Colonic mucosa (tissue), 4 donors: Measurements from ENCODE around the gene ASTN1. TPM values are rescaled to one million over a fixed set of nuclear protein-coding genes. Genes with fewer than 3 reads are reported as not detected.

Experiments used
- DNase-seq: peaks from one replicate; pipeline ENCODE4 v3.0.0-alpha.2; 2020
- H3K27ac ChIP-seq: fragments of 200-600 bp; one replicate; pipeline ENCODE4 v1.8.0; 2021
- H3K27me3 ChIP-seq: fragments of 200-600 bp; one replicate; pipeline ENCODE4 v1.8.0; 2021
- H3K36me3 ChIP-seq: fragments of 200-600 bp; one replicate; pipeline ENCODE4 v1.8.0; 2021
- H3K4me1 ChIP-seq: fragments of 200-600 bp; one replicate; pipeline ENCODE4 v1.8.0; 2021; ENCODE audit warnings: mild to moderate bottlenecking
- H3K4me3 ChIP-seq: fragments of 200-600 bp; one replicate; pipeline ENCODE4 v1.8.0; 2021
- H3K9ac ChIP-seq, 2 donors: one replicate each; pipeline ENCODE4 v1.7.0; 2013; ENCODE audit warnings: control low read depth in 2 of 2, low read depth in 2 of 2, low read length in 2 of 2
- H3K9me3 ChIP-seq: fragments of 200-600 bp; one replicate; pipeline ENCODE4 v1.8.0; 2021
- intact Hi-C: fragments of 100-400 bp; cut with DNase I; formaldehyde crosslinking; loops from one replicate; pipeline ENCODE4 v1.14.1; 2022
- total RNA-seq, 2 donors: library from RNA; stranded (reverse); fragmentation: NEBNext Ultra II Directional in 1 of 2; extraction: Animal tissue kit (Norgen Biotek cat#: 25700) in 1 of 2; gene quantifications; one replicate each; pipeline ENCODE4 v1.2.1, GENCODE V29; 2021
- TF ChIP-seq, protein P1 (sequence below): fragments of 200-600 bp; IDR thresholded peaks from one replicate; pipeline ENCODE4 v1.8.0; 2022; ENCODE audit warnings: antibody characterized with exemption, mild to moderate bottlenecking
- donor health status: healthy.
- donor health status: DM: no; HTN: no; CAD: no.
- donor health status: DM: no; HTN: no; CAD: no.

Gene ASTN1
- total RNA-seq, 2 donors from 2014 or later: 0.15 to 0.42 TPM

DNA sequence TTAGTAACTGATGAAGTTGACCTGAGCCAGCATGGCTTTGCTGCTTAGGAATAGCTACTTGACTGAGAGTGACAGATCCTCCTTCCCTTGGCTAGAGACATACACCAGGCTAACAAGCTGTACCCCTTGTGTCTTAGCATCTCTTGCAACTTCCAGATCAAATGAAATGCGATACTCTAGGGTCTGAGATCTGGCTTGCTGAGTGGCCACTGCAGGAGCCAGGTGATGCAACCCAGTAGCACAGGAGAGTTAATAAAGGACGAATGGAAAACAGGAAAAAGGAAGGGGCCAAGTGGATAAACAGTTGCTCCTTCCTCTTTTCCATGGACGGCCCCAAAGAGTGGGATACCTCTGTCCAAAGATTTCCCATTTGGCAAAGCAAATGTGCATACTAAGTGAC lies 38.2 kb downstream of the ASTN1 start:
- Histone ChIP-seq H3K4me3 (no peak overlapping the region), H3K27ac (no peak overlapping the region), H3K9ac (no peak overlapping the region), H3K9me3 (no peaks in the 10 kb centered on the region), H3K36me3 (no peaks in the 10 kb centered on the region), H3K27me3 (no peaks in the 10 kb centered on the region), H3K4me1 (no peaks in the 10 kb centered on the region)
- no peak for DNase-seq
- TF ChIP-seq, protein P1, sequence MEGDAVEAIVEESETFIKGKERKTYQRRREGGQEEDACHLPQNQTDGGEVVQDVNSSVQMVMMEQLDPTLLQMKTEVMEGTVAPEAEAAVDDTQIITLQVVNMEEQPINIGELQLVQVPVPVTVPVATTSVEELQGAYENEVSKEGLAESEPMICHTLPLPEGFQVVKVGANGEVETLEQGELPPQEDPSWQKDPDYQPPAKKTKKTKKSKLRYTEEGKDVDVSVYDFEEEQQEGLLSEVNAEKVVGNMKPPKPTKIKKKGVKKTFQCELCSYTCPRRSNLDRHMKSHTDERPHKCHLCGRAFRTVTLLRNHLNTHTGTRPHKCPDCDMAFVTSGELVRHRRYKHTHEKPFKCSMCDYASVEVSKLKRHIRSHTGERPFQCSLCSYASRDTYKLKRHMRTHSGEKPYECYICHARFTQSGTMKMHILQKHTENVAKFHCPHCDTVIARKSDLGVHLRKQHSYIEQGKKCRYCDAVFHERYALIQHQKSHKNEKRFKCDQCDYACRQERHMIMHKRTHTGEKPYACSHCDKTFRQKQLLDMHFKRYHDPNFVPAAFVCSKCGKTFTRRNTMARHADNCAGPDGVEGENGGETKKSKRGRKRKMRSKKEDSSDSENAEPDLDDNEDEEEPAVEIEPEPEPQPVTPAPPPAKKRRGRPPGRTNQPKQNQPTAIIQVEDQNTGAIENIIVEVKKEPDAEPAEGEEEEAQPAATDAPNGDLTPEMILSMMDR: no peak
- intact Hi-C loops: no loop called here

DNA sequence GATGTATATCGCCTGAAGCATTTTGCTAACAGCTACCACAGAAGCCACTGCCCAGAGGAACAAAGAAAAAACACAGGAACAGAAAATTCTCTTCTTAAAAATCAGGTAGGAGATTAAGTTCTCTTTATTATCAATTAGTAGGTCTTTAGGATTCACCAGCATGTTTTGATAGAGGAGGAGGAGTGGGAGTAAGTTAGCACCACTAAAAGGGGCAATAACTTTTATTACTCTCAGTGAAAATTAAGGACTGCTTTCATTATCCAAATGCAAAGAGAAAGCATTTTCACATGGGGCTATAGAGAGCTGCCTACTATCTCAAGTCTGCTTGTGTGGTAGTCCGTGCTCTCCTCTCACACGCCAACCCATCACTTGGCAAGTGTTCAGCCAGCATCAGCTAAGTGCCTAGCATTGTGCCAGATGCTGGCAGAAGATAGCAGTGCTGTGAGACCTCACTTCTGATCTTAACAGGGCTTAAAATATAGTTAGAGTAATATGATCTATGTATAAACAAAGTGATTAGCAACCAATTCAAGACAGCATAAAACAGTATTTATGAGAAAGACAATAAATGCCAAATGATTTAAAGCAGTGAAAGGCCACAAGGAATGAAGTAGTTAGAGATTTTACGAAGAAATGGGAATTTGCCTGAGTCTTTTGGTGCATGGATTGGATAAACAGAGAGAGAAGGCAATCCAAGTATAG lies 39.8 kb downstream of the ASTN1 start:
- no peak for DNase-seq
- Histone ChIP-seq H3K36me3 (no peaks in the 10 kb centered on the region), H3K4me1 (no peaks in the 10 kb centered on the region), H3K9me3 (no peaks in the 10 kb centered on the region), H3K9ac (no peak overlapping the region), H3K27ac (no peak overlapping the region), H3K4me3 (no peak overlapping the region), H3K27me3 (no peaks in the 10 kb centered on the region)
- TF ChIP-seq, protein P1: no peak
- intact Hi-C loops: no loop called here

DNA sequence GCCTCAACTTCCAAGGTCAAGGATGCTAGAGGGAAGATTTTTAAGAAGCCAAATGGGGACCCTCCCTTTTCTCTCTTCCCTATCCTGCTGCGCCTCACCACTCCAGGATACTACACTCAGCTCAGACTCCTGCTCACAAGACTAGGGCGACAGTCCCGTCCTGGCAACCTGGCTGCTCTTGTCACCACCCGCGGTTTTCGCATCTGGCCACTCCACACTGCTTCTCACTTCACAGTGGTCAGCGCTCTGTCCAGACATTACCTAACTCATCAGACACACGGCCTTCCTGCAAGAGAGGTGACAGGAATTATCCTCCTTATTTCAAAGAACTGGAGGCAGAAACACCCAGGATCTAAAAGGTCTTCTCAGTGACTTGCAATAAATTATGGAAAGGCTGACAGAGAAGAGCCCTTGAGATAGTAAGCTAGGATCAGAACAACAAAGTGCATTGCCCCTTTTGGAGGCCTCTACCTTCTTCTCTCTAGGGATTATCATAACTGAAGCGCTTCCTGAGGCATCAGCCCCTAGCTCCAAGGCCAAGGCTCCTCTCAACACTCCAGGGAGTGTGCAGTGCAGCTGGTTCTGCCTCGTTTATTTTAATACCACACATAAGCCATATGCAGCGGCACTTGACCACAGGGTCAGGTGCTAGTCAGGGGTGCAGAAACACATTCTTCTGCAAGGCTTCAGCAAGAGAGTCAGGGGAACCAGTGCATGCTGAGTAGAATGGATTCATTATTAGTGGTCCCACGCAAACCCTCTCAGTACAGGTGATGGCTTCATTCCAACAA lies 41.9 kb downstream of the ASTN1 start:
- TF ChIP-seq, protein P1: no peak
- intact Hi-C loops: no loop called here
- H3K27ac ChIP-seq: no peak overlapping the region
- no peaks in the 10 kb centered on the region for H3K9me3 ChIP-seq
- no peak overlapping the region for H3K4me3 ChIP-seq
- no peaks in the 10 kb centered on the region for H3K36me3 ChIP-seq
- no peaks in the 10 kb centered on the region for H3K4me1 ChIP-seq
- no peak overlapping the region for H3K9ac ChIP-seq
- no peaks in the 10 kb centered on the region for H3K27me3 ChIP-seq
- DNase-seq: no peak

DNA sequence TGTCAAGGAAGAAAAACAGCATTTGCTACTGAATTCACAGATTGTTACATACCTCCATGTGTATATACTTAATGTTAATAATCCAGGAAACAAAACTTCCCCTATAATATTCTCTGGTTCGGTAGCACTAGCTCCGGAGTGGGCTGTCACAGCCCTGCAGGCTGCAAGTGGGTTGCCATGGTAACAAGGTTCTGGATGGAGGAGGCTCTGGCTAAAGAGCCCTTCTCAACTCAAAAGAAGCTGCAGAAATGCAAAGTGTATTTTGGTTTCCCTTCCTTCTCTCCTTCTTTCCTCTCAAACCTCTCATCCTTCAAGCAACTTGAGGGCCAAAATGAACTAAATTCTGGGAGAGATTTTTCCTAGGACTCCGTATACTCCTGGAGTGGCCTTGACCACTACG lies 45.2 kb downstream of the ASTN1 start:
- no peak overlapping the region for H3K27ac ChIP-seq
- H3K9ac ChIP-seq: no peak overlapping the region
- TF ChIP-seq, protein P1: no peak
- H3K4me3 ChIP-seq: no peak overlapping the region
- no peaks in the 10 kb centered on the region for H3K36me3 ChIP-seq
- intact Hi-C loops: no loop called here
- H3K4me1 ChIP-seq: no peaks in the 10 kb centered on the region
- DNase-seq: no peak
- no peaks in the 10 kb centered on the region for H3K9me3 ChIP-seq
- H3K27me3 ChIP-seq: no peaks in the 10 kb centered on the region

DNA sequence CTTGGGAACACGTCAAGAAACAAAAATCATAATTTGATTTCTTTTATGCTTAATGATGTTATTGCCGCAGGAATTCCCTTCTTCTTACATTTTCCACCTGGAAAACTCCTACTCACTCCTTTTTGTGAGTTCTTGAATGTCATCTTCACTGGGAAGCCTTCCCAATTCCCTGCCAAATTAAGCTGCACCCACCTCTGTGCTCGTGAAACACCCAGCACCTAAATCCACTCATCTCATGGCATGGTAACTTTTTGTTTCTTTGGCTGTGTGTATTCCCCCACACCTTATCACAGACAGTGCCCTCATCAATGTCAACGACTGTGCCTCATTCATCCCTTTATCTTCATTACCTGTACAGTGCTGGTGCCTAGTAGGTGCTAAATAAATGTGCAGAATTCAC lies 45.6 kb downstream of the ASTN1 start:
- H3K9me3 ChIP-seq: no peaks in the 10 kb centered on the region
- TF ChIP-seq, protein P1: no peak
- H3K36me3 ChIP-seq: no peaks in the 10 kb centered on the region
- intact Hi-C loops: no loop called here
- no peak overlapping the region for H3K9ac ChIP-seq
- DNase-seq: no peak
- no peak overlapping the region for H3K27ac ChIP-seq
- no peak overlapping the region for H3K4me3 ChIP-seq
- no peaks in the 10 kb centered on the region for H3K27me3 ChIP-seq
- no peaks in the 10 kb centered on the region for H3K4me1 ChIP-seq
